ENCODE measurements around the gene SELENOO. TPM values are rescaled to one million over a fixed set of nuclear protein-coding genes. Genes with fewer than 3 reads are reported as not detected.

SELENOO gene
- total RNA-seq, 1 experiment from 2014 or later = 29.6 TPM

- TF ChIP-seq EZH2 (IDR thresholded peaks at IDR 0.05) = no peak
Measured at GRCh38 chr22:50178871-50179869, 21.6 kb upstream of the SELENOO start (continued).

DNA sequence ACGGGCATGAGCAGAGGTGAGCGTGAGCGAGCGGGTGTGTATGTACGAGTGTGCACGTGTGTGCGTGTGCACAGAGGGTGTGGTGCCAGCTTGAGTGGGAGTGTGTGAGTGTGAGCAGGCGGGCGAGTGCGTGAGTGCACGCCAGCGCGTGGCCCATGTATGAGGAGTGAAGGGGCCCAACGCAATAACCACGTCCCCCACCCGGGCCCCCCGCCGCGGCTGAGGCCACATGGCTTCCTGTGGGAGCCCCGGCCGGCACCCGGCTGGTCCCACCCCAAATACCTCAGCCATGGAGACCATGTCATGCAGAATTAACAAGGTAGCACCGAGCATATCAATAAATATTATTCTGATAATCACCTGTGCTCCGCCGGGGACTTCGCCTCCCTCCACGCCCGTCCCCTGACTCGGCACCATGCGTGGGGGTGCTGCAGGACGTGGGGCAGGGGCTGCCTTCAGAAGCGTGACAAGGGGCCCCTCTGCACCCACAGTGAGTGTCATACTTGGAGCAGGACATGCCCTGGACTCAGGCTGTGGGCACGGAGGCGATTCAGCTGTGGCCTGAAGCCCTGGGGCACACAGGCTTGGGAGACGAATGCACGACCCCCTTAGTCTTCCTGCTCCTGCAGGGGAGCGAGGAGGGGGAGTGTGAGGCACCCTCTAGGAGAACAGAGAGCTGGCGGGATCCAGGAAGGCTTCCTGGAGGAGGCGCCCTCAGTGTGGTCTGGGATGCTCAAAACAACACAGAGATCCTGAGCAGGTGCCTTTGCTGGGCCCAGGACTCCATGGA, 20.7 kb upstream of the SELENOO start:
- Histone ChIP-seq H4K20me1 (ENCODE audit: insufficient read depth) (no peaks in the 10 kb centered on the region), H3K9ac (ENCODE audit: low read length) (no peak overlapping the region), H3K9me3 (ENCODE audit: control insufficient read depth in 1 of 2, insufficient read depth in 1 of 2, low read depth in 1 of 2, low read length in 2 of 2) (no peaks in the 10 kb centered on the region), H3K27me3 (ENCODE audit: insufficient read depth, low read length) (no peaks in the 10 kb centered on the region), H3K4me1 (ENCODE audit: control insufficient read depth in 1 of 2, insufficient read depth in 2 of 2, low read length in 2 of 2) (peaks cover 12 to 16% of the 10 kb centered on the region in 2 experiments; a peak in 3 of 4 replicates), H3K4me3 (replicated peaks in 1 of 2; ENCODE audit: low read depth in 1 of 2, low read length in 2 of 2) (no peak overlapping the region), H3K36me3 (ENCODE audit: control insufficient read depth in 1 of 2, insufficient read depth in 2 of 2, low read length in 2 of 2) (no peaks in the 10 kb centered on the region), H3K9me2 (ENCODE audit: insufficient read depth) (no peaks in the 10 kb centered on the region), H3K4me2 (ENCODE audit: low read length) (no peak overlapping the region), H3K27ac (ENCODE audit: low read depth, low read length) (no peak overlapping the region), H2AFZ (ENCODE audit: low read depth, low read length, poor library complexity, severe bottlenecking) (no peak overlapping the region), H3K79me2 (ENCODE audit: insufficient read depth, low read length) (no peaks in the 10 kb centered on the region)
- ATAC-seq = no peak
- no TSS peak for BruUV-seq (replicated peaks)
- RAD21 ChIA-PET (ENCODE audit: low non-redundant PET in 1 of 2, low total read pairs in 2 of 2, uncharacterized antibody in 2 of 2, unreplicated experiment in 2 of 2) = no interaction called here
- CTCF ChIA-PET = no interaction called here
- intact Hi-C loops (cut with micrococcal nuclease) = no loop called here
- no peak for DNase-seq (ENCODE audit: low read depth, low spot score)
- POLR2A ChIA-PET = no interaction called here
- TF ChIP-seq POLR2A (IDR thresholded peaks at IDR 0.05; ENCODE audit: borderline replicate concordance, extremely low read depth, insufficient read depth, insufficient read length) (no peak), YY1 (IDR thresholded peaks at IDR 0.05; ENCODE audit: extremely low read depth, insufficient replicate concordance, low read depth, low read length) (no peak), MAX (IDR thresholded peaks at IDR 0.05) (no peak), ZBTB33 (IDR thresholded peaks at IDR 0.05; ENCODE audit: extremely low read depth, insufficient replicate concordance, low read length) (no peak), RAD21 (IDR thresholded peaks at IDR 0.05; ENCODE audit: low read depth) (no peak)

Data from HCT116 (cell line).